GM21737 (cell line): ENCODE results near the gene GTF2A1L.
"Not testable (repeated sequence)": the region's sequence is repeated elsewhere in the genome, so short reads cannot be mapped to it uniquely, and the experiment has no call there.

Experiments
- ATAC-seq: cut with Tn5 transposase; IDR thresholded peaks from one replicate; pipeline ENCODE4 v1.9.1; 2021; ENCODE audit warnings: mild to moderate bottlenecking, moderate library complexity; ENCODE audit not compliant: unreplicated experiment

Gene GTF2A1L, protein sequence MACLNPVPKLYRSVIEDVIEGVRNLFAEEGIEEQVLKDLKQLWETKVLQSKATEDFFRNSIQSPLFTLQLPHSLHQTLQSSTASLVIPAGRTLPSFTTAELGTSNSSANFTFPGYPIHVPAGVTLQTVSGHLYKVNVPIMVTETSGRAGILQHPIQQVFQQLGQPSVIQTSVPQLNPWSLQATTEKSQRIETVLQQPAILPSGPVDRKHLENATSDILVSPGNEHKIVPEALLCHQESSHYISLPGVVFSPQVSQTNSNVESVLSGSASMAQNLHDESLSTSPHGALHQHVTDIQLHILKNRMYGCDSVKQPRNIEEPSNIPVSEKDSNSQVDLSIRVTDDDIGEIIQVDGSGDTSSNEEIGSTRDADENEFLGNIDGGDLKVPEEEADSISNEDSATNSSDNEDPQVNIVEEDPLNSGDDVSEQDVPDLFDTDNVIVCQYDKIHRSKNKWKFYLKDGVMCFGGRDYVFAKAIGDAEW

DNA sequence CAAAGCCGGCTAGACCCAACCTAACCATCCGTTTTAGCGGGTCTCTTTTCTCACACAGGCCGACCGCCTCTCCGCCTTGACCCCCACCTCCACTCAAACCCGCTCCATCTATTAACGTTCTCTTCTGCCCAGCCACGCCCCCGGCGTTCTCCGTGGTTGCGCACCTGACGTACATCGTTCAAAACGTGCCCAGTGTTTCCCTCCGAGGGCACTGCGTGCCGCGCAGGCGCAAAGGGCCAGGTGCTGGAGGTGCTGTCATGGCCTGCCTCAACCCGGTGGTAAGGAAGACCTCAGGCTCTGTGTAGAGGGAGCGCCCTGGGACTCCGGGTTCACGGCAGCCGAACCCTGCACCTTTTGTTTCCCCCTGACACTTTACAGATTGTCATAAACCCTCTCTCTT is at the start of gene GTF2A1L:
TSS of gene GTF2A1L (plus strand) at position 239 of the 400 bp plus-strand sequence. CDS start at position 258, 19 bp downstream.
- ATAC-seq: no peak

DNA sequence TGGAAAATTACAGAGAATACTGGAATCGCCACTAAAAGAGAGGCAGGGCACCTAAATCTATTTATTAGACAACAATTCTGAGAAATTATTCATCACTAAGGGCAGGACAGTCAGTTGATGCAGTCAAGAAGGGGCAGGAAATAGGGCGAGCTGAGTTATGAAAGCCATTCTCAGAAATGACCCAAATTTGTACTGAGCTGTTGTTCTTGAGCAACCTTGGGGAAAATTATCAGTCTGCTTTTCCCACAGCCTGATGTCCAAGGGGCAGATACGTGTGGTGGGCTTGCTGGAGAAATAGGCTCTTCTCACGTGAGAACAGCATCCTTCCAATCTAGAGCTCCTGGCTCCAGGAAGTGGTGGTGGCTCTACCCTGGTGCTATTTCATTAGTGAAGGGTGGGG is 49.1 kb upstream of the GTF2A1L start:
- no peak for ATAC-seq

DNA sequence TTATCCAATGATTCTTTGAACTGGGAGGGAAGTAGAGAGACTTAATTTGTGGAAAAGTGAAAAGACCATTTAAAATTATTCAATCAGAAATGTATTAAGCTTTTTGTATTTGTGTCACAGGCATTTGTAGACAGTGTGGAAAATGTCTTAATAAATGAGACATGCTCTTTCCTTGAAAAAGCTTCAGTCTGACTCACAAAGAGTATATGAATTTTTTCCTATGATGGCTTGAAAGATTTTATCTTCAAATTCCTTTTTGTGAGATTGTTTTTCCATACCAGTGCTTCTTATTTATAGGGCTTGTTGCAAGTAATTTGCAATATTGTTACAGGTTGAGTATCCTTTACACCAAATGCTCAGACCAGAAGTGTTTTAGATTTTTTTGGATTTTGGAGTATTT is 48.2 kb upstream of the GTF2A1L start:
- no peak for ATAC-seq

DNA sequence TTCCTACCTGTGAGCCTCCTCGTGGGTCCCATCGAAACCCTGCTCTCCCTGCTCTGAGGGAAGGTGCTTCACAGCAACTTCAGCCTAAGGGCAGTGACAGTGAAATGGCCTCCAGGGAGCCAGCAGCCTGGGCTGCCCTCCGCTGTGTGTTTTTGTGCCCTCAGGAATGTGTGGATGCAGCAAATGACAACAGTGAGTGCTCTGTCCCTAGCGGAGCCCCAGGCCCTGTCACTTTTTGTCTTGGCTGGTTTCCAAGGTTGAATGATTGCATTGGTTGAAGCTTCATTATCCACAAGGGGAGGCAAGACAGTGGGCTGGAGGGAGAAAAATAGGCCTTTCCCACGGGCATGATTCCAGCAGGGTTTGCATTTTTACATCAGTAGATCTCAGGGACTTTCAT is 44.8 kb upstream of the GTF2A1L start:
- ATAC-seq: no peak

DNA sequence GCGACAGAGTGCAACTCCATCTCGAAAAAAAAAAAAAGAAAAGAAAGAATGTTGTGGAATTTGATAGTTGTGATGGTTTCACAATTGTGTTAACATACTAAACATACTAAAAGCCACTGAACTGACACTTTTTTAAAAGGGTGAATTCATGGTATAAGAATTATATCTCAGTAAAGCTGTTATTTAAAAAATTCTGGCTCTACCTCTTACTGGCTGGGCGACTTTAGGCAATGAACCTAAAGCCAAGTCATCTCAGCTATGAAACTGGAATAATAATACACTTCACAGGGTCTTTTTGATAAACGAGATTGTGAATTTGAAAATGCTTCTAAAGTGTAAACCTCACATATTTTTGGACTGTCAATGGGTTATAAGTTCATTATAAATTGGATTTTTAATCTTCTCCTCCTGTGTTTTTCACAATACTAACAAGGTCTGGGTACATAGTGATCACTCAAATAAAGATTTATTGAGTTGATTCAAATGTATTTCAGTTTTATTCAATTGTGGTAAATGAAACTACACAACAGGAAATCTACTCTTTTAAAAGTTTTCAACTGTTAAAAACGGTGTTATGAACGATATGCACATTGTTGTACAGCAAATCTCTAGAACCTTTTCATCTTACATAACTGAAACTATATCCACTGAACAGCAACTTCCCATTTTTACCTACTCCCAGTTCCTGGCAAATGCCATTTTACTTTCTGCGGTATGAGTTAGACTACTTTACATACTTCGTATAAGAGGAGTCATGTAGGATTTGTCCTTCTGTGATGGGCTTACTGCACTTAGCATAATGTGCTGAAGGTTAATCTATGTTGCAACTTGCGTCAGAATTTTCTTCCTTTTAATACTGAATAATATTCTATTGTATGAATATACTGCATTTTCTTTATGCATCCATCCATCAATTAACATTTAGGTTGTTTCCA is 43.0 kb upstream of the GTF2A1L start:
- ATAC-seq: no peak

DNA sequence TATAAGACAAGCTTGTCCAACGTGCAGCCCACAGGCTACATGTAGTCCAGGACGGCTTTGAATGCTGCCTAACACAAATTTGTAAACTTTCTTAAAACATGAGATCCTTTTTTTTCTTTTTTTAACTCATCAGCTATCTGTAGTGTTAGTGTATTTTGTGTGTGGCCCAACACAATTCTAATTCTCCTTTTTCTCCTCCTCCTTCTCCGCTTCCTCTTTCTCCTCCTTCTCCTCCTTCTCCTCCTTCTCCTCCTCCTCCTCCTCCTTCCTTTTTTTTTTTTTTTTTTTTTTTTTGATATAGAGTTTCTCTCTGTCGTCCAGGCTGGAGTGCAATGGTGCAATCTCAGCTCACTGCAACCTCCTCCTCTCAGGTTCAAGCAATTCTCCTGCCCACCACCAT is 39.3 kb upstream of the GTF2A1L start:
- ATAC-seq: no peak

DNA sequence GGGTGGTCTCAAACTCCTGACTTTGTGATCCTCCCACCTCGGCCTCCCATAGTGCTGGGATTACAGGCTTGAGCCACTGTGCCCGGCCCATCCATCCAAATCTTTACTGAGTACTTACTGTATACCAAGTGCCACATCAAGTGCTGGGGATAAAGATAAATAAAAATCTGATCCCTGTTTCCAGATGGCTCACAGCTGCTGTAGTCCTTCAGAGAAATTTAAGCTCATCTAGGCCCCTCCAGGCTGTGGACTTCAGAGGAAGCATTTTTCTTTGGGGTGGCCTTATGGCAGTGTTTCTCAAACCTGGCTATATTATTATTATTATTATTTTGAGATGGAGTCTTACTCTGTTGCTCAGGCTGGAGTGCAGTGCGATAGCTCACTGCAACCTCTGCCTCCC is 33.7 kb upstream of the GTF2A1L start:
- ATAC-seq: no peak

DNA sequence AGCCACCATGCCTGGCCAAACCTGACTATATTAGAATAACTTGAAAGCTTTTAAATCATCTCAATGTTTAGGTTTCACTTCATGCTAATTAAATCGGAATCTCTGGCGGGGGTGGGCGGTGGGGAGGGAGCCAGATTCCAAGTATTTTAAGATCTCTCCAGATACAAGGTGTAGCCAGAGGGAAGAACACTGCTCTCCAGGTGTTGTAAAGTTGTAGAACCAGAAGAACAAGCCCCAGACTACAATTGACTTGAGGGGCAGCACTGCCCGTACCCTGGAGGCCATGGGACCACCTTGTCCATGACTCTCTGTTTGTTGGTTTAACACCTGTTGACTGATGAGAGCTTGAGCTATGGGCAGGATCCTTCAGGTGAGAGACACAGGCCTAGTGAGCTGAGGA is 33.1 kb upstream of the GTF2A1L start:
- ATAC-seq: no peak

DNA sequence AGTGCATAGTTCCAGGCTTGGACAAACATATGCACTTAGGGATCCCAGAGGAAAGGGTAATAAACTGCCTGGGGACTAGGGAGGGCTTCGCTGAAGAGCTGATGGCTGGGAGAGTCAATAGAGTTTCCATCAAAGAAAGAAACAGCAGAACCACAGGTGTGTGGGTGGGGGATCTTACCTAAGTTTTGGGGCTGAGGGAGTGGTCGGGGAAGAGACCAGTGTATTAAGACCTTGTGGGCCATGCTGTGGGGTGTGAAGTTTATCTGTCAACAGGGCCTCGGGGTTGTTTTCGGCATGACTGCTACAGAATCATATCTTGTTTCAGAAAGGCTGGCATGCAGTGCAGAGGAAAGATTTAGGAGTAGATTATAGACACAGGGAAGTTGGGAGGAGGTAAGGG is 31.2 kb upstream of the GTF2A1L start:
- no peak for ATAC-seq

DNA sequence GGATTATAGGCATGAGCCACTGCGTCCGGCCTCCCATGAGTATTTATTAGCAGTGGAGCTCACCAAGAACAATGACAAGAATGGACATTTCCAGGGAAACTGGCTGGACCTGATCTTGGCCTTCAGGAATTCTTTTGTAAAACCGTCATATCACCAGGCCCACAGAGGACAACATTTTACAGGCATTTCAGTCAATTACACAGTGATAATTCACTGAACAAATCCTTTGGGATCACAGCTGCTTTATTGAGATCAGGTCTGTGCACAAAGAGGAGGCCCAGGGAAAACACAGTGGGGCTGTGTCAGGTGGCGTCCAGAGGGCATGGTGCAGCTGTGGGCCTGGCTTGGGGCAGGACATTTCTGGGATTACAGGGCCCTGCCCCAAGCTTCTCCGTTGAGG is 30.1 kb upstream of the GTF2A1L start:
- ATAC-seq: no peak

DNA sequence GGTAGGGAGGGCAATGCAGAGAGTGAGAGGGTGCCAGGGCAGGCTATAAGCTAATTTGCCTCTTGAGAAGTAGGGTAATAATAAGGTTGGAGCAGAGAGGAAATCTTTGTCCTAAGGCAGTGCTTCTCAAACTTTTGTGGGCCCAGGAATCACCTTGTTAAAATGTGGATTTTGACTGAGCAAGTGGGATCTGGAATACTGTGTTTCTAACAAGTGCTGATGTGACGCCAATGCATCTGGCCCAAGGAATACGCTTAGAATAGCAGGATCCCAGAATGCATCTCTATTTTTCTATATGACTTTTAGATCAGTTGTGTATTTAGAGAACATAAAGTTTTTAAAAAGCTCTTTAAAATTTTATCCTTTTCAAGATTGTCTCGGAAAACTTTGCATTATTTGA is 29.7 kb upstream of the GTF2A1L start:
- ATAC-seq: no peak

DNA sequence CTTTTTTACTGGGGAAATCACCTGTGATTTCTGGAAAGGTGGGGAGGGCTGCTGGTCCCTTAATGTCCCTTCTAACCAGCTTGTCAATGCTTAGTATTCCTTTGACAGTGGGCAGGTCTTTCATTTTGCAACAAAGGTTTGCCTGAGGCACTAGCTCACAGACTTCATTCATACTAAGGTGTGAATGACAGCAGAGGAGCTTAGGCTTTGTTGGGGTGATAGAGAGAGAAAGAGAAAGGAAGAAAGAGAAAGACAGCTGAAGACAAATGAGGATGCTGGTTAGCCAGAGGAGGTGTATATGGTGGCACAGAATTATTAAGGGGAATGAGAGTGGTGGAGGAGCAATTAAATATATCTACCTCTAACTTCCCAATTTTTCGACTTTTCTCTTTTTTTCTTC is 28.9 kb upstream of the GTF2A1L start:
- no peak for ATAC-seq

DNA sequence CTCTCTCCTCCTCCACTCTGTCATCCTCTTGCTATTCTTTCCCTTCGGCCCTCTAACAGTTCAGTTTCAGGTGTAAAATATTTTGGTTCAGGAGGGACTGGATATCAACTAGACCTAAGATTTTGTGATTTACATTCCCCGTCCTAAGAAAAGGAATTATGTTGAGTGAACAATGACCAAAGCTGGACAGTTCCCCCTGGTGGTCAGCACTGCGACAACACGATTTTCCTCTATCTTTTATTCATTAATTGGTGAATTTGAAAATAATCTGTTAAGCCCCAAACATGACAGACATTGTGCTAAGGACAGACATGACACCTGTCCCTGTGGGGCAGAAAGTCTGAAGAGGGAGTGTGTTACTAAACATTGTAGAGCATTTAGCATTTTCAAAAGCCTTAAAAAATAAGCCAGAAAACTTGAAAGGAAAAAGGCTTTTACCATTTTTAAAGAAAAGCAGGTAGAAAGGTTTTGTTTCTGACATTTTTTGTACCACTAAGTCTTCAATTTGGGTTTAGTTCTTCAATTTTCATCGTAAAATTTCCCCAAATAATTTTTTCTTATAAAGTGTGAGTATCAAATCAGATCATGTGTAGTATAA is 28.4 kb upstream of the GTF2A1L start:
- ATAC-seq: no peak

DNA sequence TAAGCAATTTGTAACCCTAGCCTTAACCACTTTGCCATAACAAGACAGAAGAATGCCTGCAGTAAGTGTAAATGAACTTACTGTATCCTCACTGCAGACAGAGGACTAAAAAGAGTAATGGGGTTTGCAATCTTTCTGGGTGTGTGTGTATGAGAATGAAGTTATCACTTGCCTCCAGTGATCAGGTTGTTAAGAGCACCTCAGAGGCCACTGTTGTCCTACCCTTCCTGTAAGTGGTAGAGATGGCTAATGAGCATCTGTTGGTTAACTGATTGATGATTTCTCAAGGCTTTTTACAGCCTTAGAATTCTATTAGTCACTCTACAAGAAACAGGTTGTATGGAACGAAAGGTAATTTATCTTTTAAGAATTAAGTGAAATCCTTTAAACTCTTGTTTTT is 27.6 kb upstream of the GTF2A1L start:
- ATAC-seq: no peak

DNA sequence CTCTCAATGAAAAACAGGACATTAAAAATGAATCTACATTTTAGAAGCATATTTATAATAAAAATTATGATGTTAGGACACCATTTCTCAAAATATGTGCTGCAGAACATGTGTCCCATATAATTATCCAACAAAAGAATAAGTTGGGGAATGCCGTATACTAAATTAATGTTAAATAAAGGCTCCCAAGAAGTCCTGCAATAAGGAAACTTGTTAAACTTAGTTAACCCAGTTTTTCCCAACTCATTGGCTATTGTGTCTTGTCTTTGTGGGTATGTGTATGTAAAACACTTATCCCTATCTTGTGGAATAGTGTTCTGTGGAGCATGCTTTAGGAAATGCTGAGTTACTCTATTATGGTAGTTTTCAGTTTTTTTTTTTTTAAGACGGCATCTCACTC is 25.6 kb upstream of the GTF2A1L start:
- no peak for ATAC-seq

DNA sequence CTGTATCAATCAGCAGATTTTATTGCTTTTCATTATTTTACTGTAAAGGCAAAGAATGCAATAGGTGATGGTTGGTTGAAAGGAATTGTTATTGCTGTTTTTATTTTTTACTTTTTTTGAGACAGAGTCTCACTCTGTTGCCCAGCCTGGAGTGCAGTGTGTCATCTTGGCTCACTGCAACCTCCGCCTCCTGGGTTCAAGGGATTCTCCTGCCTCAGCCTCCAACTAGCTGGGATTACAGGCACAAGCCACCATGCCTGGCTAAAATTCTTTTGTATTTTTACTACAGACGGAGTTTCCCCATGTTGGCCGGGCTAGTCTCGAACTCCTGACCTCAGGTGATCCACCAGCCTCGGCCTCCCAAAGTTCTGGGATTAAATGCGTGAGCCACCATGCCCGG is 20.9 kb upstream of the GTF2A1L start:
- not testable (repeated sequence) for ATAC-seq

DNA sequence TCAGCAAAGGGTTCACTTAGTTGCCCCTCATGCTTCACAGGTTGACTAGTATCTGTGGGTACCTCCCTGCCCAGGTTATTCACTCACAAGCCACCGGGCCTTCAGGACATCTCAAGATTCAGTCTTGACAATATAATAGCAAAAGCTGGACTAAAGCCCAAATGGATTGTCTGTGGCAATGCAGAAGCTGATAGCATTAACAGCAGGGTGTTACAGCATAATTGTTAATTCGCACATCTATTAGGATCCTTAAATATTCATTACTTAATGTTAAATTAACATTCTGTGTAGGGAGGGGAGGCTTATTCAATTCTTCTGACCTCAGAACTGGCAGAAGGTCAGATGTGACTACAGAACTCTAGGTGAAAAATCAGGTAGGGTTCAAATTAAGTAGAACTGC is 20.2 kb upstream of the GTF2A1L start:
- ATAC-seq: no peak

DNA sequence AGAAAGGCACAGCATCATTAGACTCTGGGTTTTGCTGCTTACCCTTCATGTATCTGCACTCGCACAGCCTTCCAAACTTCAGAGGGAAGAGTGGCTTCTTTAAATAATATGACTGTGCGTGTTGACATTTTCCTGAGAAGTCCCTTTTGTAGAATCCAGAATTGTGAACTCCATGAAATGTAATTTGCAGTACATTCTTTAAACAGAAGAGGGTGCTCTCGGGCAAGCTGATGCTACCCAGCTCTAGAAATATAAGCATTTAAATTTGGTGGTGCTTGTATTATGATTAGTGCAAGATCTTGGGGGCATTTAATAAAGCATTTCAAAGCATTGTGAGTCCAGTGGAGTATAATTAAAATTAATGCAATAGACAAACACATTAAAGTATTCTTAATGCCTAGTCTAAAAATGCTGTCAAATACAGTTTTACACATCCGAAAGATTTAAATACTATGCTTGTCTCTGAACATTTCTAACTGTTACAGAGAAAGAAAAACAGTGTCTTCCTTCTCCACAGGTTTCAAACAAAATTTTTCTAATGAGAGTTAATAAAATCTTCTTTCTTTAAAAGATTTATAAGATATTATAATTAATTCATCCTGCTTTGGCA is 17.3 kb upstream of the GTF2A1L start:
- ATAC-seq: no peak

DNA sequence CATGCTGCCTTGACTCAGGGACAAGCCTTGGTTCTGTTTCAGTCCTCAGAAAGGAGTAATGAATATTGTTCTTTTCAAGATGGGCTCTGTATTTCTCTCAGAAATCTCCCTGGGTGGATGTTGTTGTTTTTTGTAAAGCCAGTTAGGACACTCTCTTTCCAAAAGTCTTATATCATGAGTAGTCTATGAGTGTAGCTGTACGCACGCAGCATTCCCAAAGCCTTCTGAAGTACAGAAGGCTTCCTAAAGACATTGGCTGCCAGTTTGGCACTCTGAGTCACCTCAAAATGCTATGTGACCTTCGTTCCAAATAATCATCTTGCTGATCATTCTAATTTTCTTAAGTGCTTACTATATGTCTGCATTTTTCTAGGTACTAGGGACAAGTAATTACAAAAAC is 16.7 kb upstream of the GTF2A1L start:
- no peak for ATAC-seq

DNA sequence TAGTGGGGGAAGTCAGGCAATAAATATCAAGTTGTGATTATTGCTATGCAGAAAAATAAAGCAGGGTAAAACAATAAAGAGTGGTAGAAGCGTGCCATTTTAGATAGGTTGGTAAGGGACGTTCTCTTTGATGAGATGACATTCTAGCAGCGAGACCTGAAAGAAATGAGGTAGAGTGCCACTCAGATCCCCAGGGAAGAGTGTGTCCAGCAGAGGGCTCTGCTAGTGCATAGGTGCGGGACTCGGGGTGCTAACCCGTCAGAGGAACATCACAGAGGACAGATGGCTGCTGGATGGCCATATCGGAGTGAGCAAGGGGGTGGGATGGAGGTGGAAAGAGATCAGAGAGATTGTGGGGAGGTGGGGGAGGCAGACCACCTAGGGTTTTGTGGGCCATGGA is 16.3 kb upstream of the GTF2A1L start:
- ATAC-seq: no peak
